H1 (cell line): ENCODE results near the gene MEGF11. TPM values are rescaled to one million over a fixed set of nuclear protein-coding genes. Genes with fewer than 3 reads are reported as not detected.

ENCODE experiments used
- CTCF ChIA-PET: fragments of 300-600 bp; sonication (Branson Sonifier 250); formaldehyde crosslinking; loops from one replicate; lab custom pipeline; 2021; ENCODE audit not compliant: partially characterized antibody; lab: Charles Lee
- POLR2A ChIA-PET: fragments of 300-600 bp; sonication (Branson Sonifier 250); formaldehyde crosslinking; loops from one replicate; lab custom pipeline; 2021; ENCODE audit warnings: inconsistent platforms; ENCODE audit not compliant: partially characterized antibody; lab: Charles Lee
- DNase-seq, 2 experiments: peaks; one replicate each; pipeline versions ENCODE4 v3.0.0 to v3.0.0-alpha.2; 2010 to 2022; ENCODE audit warnings: low spot score in 2 of 2, low read depth in 1 of 2, mixed read lengths in 1 of 2
- FAIRE-seq: peaks from 2 replicates; lab custom pipeline; 2011; peaks lifted over from hg19 to GRCh38; lab: Jason Lieb, UNC
- H2AFZ ChIP-seq: 2 replicates; pipeline ENCODE4 v1.8.1; 2012; ENCODE audit warnings: low read length, inconsistent platforms
- H2AK5ac ChIP-seq: 2 replicates; pipeline ENCODE4 v1.6.1; 2013; ENCODE audit warnings: low read depth, low read length
- H2BK120ac ChIP-seq: replicated peaks from 2 replicates; pipeline ENCODE3; 2013; ENCODE audit warnings: low read depth, low read length, inconsistent platforms
- H2BK12ac ChIP-seq: 2 replicates; pipeline ENCODE4 v1.6.1; 2013; ENCODE audit warnings: low read depth, low read length
- H2BK15ac ChIP-seq: 2 replicates; pipeline ENCODE4 v1.6.1; 2013; ENCODE audit warnings: low read length
- H2BK20ac ChIP-seq: 2 replicates; pipeline ENCODE4 v1.6.1; 2013; ENCODE audit warnings: low read length
- H2BK5ac ChIP-seq: 2 replicates; pipeline ENCODE4 v1.6.1; 2013; ENCODE audit warnings: low read depth, low read length
- H3K14ac ChIP-seq: 2 replicates; pipeline ENCODE4 v1.6.1; 2013; ENCODE audit warnings: inconsistent platforms; ENCODE audit not compliant: insufficient read length
- H3K18ac ChIP-seq: 2 replicates; pipeline ENCODE4 v1.6.1; 2013; ENCODE audit warnings: low read length; ENCODE audit errors: extremely low read depth
- H3K23ac ChIP-seq: 2 replicates; pipeline ENCODE4 v1.6.1; 2013; ENCODE audit warnings: inconsistent platforms; ENCODE audit not compliant: insufficient read length
- H3K23me2 ChIP-seq: 2 replicates; pipeline ENCODE4 v1.6.1; 2013; ENCODE audit warnings: low read depth, low read length
- H3K27ac ChIP-seq: 2 replicates; pipeline ENCODE4 v1.6.1; 2011; ENCODE audit warnings: low read depth, low read length, inconsistent platforms
- H3K27me3 ChIP-seq, 4 experiments: replicated peaks in 1 of 4; 1 replicate in 1 of 4; 2 replicates in 3 of 4; pipeline versions ENCODE4 v1.6.1 to v1.8.1; 2011 to 2013; ENCODE audit warnings: low read length in 3 of 4, mild to moderate bottlenecking in 3 of 4, inconsistent platforms in 2 of 4, mixed read lengths in 2 of 4, moderate library complexity in 1 of 4; ENCODE audit not compliant: control insufficient read depth in 3 of 4, insufficient read depth in 3 of 4; ENCODE audit errors: extremely low read depth in 1 of 4
- H3K36me3 ChIP-seq, 4 experiments: 2 replicates each; pipeline versions ENCODE4 v1.6.1 to v1.8.1; 2011 to 2013; ENCODE audit warnings: mild to moderate bottlenecking in 4 of 4, low read length in 3 of 4, moderate library complexity in 2 of 4, control low read depth in 1 of 4, inconsistent platforms in 1 of 4; ENCODE audit not compliant: insufficient read depth in 4 of 4, control insufficient read depth in 2 of 4
- H3K4ac ChIP-seq: replicated peaks from 2 replicates; pipeline ENCODE3; 2013; ENCODE audit warnings: low read length, low read depth, mixed read lengths, inconsistent platforms; ENCODE audit not compliant: insufficient read length
- H3K4me1 ChIP-seq, 4 experiments: replicated peaks in 1 of 4; 1 replicate in 1 of 4; 2 replicates in 3 of 4; pipeline versions ENCODE4 v1.6.1 to v1.8.1; 2011 to 2013; ENCODE audit warnings: low read length in 3 of 4, inconsistent platforms in 2 of 4, mixed read lengths in 1 of 4; ENCODE audit not compliant: insufficient read depth in 4 of 4, control insufficient read depth in 3 of 4
- H3K4me2 ChIP-seq, 2 experiments: 2 replicates each; pipeline versions ENCODE4 v1.6.1 to v1.8.1; 2011 to 2013; ENCODE audit warnings: low read depth in 2 of 2, low read length in 2 of 2, control low read depth in 1 of 2, inconsistent platforms in 1 of 2, mild to moderate bottlenecking in 1 of 2; ENCODE audit not compliant: insufficient read depth in 1 of 2
- H3K4me3 ChIP-seq, 4 experiments: fragments of 200-600, 300-600 bp in 1 of 4; sonication (generic), shearing (Covaris generic), sonication (Bioruptor Twin) in 1 of 4; 2 replicates each; pipeline versions ENCODE4 v1.5.1 to v1.8.1; 2011 to 2016; ENCODE audit warnings: low read length in 4 of 4, low read depth in 3 of 4, control low read depth in 2 of 4, inconsistent platforms in 2 of 4, mild to moderate bottlenecking in 2 of 4, mixed read lengths in 1 of 4, moderate library complexity in 1 of 4; ENCODE audit not compliant: insufficient read depth in 2 of 4; ENCODE audit errors: extremely low read depth in 1 of 4
- H3K56ac ChIP-seq: replicated peaks from 2 replicates; pipeline ENCODE3; 2013; ENCODE audit warnings: low read depth, mild to moderate bottlenecking, mixed read lengths, low read length, inconsistent platforms; ENCODE audit not compliant: insufficient read length
- H3K79me1 ChIP-seq: 2 replicates; pipeline ENCODE4 v1.6.1; 2013; ENCODE audit warnings: low read depth, low read length, control low read depth
- H3K79me2 ChIP-seq, 2 experiments: 2 replicates each; pipeline versions ENCODE4 v1.6.1 to v1.8.1; 2012 to 2013; ENCODE audit warnings: low read length in 2 of 2, mild to moderate bottlenecking in 2 of 2, inconsistent platforms in 1 of 2; ENCODE audit not compliant: insufficient read depth in 2 of 2, control insufficient read depth in 1 of 2
- H3K9ac ChIP-seq, 4 experiments: replicated peaks in 1 of 4; 1 replicate in 1 of 4; 2 replicates in 3 of 4; pipeline versions ENCODE4 v1.6.1 to v1.8.1; 2011 to 2013; ENCODE audit warnings: low read depth in 3 of 4, low read length in 3 of 4, control low read depth in 2 of 4, mild to moderate bottlenecking in 2 of 4, moderate library complexity in 2 of 4, inconsistent platforms in 1 of 4; ENCODE audit errors: extremely low read depth in 1 of 4
- H3K9me3 ChIP-seq, 2 experiments: 2 replicates each; pipeline versions ENCODE4 v1.6.1 to v1.8.1; 2012 to 2013; ENCODE audit warnings: mild to moderate bottlenecking in 2 of 2, moderate library complexity in 2 of 2, control low read depth in 1 of 2, inconsistent platforms in 1 of 2, low read depth in 1 of 2, low read length in 1 of 2, mixed read lengths in 1 of 2; ENCODE audit not compliant: insufficient read depth in 2 of 2
- H4K20me1 ChIP-seq, 2 experiments: replicated peaks in 1 of 2; 2 replicates each; pipeline versions ENCODE3 to v1.8.1; 2011 to 2013; ENCODE audit warnings: inconsistent platforms in 2 of 2, low read length in 2 of 2, mild to moderate bottlenecking in 1 of 2; ENCODE audit not compliant: insufficient read depth in 2 of 2, control insufficient read depth in 1 of 2
- H4K5ac ChIP-seq: 2 replicates; pipeline ENCODE4 v1.6.1; 2013; ENCODE audit warnings: low read length, low read depth, mixed read lengths, inconsistent platforms; ENCODE audit not compliant: insufficient read length
- H4K8ac ChIP-seq: 2 replicates; pipeline ENCODE4 v1.8.0; 2013; ENCODE audit warnings: mild to moderate bottlenecking, moderate library complexity, low read length, inconsistent platforms; ENCODE audit not compliant: insufficient read depth; ENCODE audit errors: extremely low read depth
- H4K91ac ChIP-seq: replicated peaks from 2 replicates; pipeline ENCODE3; 2013; ENCODE audit warnings: low read length, mixed read lengths, inconsistent platforms; ENCODE audit not compliant: insufficient read length
- ATF3 ChIP-seq: IDR thresholded peaks from 2 replicates; pipeline ENCODE4 v1.6.1; 2011; ENCODE audit warnings: low read depth, mild to moderate bottlenecking, low read length; ENCODE audit not compliant: insufficient read depth
- BRCA1 ChIP-seq: IDR thresholded peaks from 2 replicates; pipeline ENCODE4 v1.6.1; 2012; ENCODE audit warnings: low read depth, low read length, improper control_type of control experiment
- HDAC2 ChIP-seq, 2 experiments: fragments of 300-600 bp in 1 of 2; sonication (generic) in 1 of 2; IDR thresholded peaks; 2 replicates each; pipeline ENCODE4 v1.6.1; 2011 to 2012; ENCODE audit warnings: low read depth in 2 of 2, low read length in 2 of 2, mild to moderate bottlenecking in 2 of 2, moderate library complexity in 2 of 2, borderline replicate concordance in 1 of 2, inconsistent platforms in 1 of 2
- HDAC6 ChIP-seq: IDR thresholded peaks from one replicate; pipeline ENCODE4 v1.7.1; 2012; ENCODE audit warnings: low read depth, mild to moderate bottlenecking, inconsistent platforms, low read length, moderate library complexity
- MAX ChIP-seq: IDR thresholded peaks from 2 replicates; pipeline ENCODE4 v1.6.1; 2012; ENCODE audit warnings: inconsistent platforms
- PHF8 ChIP-seq: fragments of 200-600 bp; sonication (generic); conservative IDR thresholded peaks from 2 replicates; pipeline ENCODE4 v1.7.1; 2012; ENCODE audit warnings: low read depth, mild to moderate bottlenecking, inconsistent platforms, low read length, moderate library complexity
- SIRT6 ChIP-seq: IDR thresholded peaks from one replicate; pipeline ENCODE4 v1.7.1; 2012; ENCODE audit warnings: low read length, inconsistent platforms
- SIX5 ChIP-seq: IDR thresholded peaks from 2 replicates; pipeline ENCODE4 v1.6.1; 2011; ENCODE audit warnings: mild to moderate bottlenecking, low read depth, low read length
- TBP ChIP-seq: IDR thresholded peaks from 2 replicates; pipeline ENCODE4 v1.6.1; 2011; ENCODE audit warnings: low read depth, low read length, improper control_type of control experiment
- WGBS, 2 experiments: shearing (Covaris generic) in 1 of 2; methylation state at CpG; one replicate each; pipeline versions ENCODE4 v1.1.6 to v1.1.7; 2013 to 2015; ENCODE audit warnings: low lambda C conversion rate in 2 of 2, mixed read lengths in 2 of 2, inconsistent platforms in 1 of 2, low coverage in 1 of 2, missing lambda C conversion rate in 1 of 2; ENCODE audit not compliant: insufficient replicate concordance in 2 of 2, insufficient coverage in 1 of 2, insufficient read length in 1 of 2; ENCODE audit errors: extremely low coverage in 1 of 2, missing lambda C conversion rate in 1 of 2; 5-methylcytosine and 5-hydroxymethylcytosine counted together
- polyA plus RNA-seq, 7 experiments: library from polyadenylated mRNA; depleted of rRNA in 3 of 7; stranded (reverse) in 5 of 7; unstranded in 2 of 7; fragments of >200 nt in 5 of 7; fragments of 200-250 nt in 2 of 7; gene quantifications; 1 replicate in 5 of 7; 2 replicates in 1 of 7; 4 replicates in 1 of 7; pipeline versions ENCODE4 v1.2.1 to v1.2.3, GENCODE V29; 2011 to 2013; ENCODE audit warnings: missing spikeins in 2 of 7, mixed read lengths in 2 of 7
- total RNA-seq: library from RNA; stranded (reverse); fragmentation: NEBNext Ultra II Directional; extraction: Animal tissue kit (Norgen Biotek cat#: 25700); gene quantifications from 2 replicates; pipeline ENCODE4 v1.2.1, GENCODE V29; 2021

Gene MEGF11
- total and polyA plus RNA-seq, 2 of the 8 experiments (the other 6 are each of a cell fraction or from before 2014, with no cell fraction given), result 4.4 to 4.8 TPM

- ChIA-PET CTCF (interaction anchor here (0.7 to 1.3 kb wide), 8 partner anchors 9 to 1697 kb away, joined by 3 to 6 read pairs (median 3); no protein-coding TSS in a partner anchor), POLR2A (no interaction called here)
- Histone ChIP-seq H3K27ac (no peak overlapping the region), H2BK5ac (no peak overlapping the region), H3K23me2 (no peaks in the 10 kb centered on the region), H3K56ac (no peak overlapping the region), H4K5ac (no peak overlapping the region), H2AK5ac (no peak overlapping the region; the same call in 1 of the 2 replicates), H3K9me3 (no peaks in the 10 kb centered on the region), H3K79me2 (no peaks in the 10 kb centered on the region), H3K4me1 (peaks cover 0 to 2% (median under 1%) of the 10 kb centered on the region in 4 experiments; a peak in 1 of 7 replicates), H2BK120ac (no peak overlapping the region), H3K14ac (no peak overlapping the region), H3K9ac (no peak overlapping the region), H4K20me1 (no peaks in the 10 kb centered on the region), H2BK12ac (no peak overlapping the region), H2BK20ac (no peak overlapping the region), H3K4ac (no peak overlapping the region), H3K18ac (no peak overlapping the region), H3K23ac (no peak overlapping the region), H4K8ac (no peak overlapping the region), H4K91ac (peak overlapping the region; percentile 7), H3K27me3 (no peaks in the 10 kb centered on the region), H2AFZ (no peak overlapping the region), H3K4me2 (no peak overlapping the region), H3K79me1 (no peaks in the 10 kb centered on the region), H2BK15ac (no peak overlapping the region), H3K4me3 (no peak overlapping the region), H3K36me3 (no peaks in the 10 kb centered on the region)
- 92% methylated on average over 6 of the region's 7 CpGs; no CpG with 5 or more reads in 1 of the 2 experiments for WGBS, 2 experiments
- TF ChIP-seq MAX, result no peak
- TF ChIP-seq PHF8, result no peak
- no peak for TF ChIP-seq HDAC2 (IDR thresholded peaks at IDR 0.05; ENCODE audit: borderline replicate concordance in 1 of 2, low read depth in 2 of 2, low read length in 2 of 2)
- no peak for TF ChIP-seq SIRT6
- no peak for TF ChIP-seq SIX5
- no peak for TF ChIP-seq TBP
- no peak for TF ChIP-seq BRCA1
- no peak for TF ChIP-seq ATF3
- TF ChIP-seq HDAC6, result no peak
- no peak for DNase-seq
- no peak for FAIRE-seq
Measured at GRCh38 chr15:66107070-66107469, 146.5 kb downstream of the MEGF11 start.
